ENCODE data around the gene UBR1. TPM values are rescaled to one million over a fixed set of nuclear protein-coding genes. Genes with fewer than 3 reads are reported as not detected.
A peak's percentile ranks its signal among the peaks of the same experiment; 100 is the strongest.

The UBR1 gene
- polyA plus RNA-seq, 1 donor (not counting 4 experiments of a cell fraction or from before 2014, with no cell fraction given), result 17.4 TPM

DNA sequence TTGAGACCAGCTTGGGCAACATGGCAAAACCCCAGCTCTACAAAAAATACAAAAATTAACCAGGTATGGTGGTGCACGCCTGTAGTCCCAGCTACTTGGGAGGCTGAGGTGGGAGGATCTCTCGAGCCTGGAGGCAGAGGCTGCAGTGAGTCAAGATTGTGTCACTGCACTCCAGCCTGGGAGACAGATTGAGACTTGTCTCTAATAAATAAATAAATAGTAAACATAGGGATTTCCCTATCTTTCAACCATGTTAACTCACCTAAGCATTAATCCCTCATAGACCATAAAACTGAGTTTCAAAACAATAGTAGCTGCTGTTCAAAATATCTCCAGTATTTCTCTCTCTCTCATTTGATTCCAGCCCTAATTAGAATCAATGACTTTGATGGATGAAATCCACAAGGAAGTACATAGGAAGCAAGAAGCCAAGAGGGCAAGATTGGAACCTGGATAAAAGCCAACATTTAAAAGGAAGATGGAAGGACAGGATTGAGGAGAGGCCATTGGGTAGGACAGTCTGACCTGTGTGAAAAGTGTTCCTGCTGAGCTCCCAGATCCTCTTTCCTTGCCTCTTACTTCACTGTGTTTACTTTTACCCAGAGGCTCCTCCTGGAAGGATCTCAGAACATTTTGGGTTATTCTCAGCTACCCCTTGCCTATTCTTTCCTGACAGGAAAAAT, 172.9 kb downstream of the UBR1 start:
- dilution Hi-C loops (cut with MboI; ENCODE audit: extremely low pct_ligation_motif_present, low sequenced_read_pairs), result no loop called here
- DNase-seq (ENCODE audit: low read depth, low spot score), result no peak
- no peak overlapping the region for H3K4me2 ChIP-seq (ENCODE audit: control insufficient read depth, extremely low read depth, insufficient read depth, low read depth, low read length)

DNA sequence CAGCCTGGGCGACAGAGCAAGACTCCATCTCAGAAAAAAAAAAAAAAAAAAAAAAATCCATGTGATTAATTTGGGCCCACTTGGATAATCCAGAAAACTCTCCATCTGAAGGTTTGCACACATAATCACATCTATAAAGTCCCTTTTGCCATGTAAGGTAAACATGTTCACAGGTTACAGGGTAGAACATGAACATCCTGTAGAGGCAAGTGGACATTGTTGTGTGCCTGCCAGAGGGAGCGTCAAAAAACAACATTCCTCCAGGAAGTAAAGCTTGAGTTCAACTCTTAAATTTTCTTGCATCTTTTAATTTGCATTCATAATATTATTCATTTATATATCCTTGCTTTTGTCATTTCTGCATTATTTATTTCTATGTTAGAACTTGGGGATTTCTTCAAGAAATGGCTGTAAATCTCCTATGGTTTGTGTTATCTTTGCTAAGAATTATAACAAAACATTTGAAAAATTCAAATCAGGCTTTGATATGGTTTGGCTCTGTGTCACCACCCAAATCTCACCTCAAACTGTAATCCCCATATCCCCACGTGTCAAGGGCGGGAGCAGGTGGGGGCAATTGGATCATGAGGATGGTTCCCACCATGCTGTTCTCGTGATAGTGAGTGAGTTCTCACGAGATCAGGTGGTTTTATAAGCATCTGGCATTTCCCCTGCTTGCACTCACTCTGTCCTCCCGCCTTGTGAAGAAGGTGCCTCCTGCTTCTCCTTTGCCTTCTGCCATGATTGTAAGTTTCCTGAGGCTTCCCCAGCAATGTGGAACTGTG, 173.9 kb downstream of the UBR1 start:
- H3K4me3 ChIP-seq (ENCODE audit: control insufficient read depth in 2 of 3, extremely low read depth in 1 of 3, insufficient read depth in 2 of 3, low read depth in 1 of 3, low read length in 3 of 3), result no peak overlapping the region
- no peaks in the 10 kb centered on the region for H3K27me3 ChIP-seq (ENCODE audit: control insufficient read depth, extremely low read depth, insufficient read depth, low read length)
- no peaks in the 10 kb centered on the region for H3K79me2 ChIP-seq (ENCODE audit: control insufficient read depth, insufficient read depth, low read length)
- no peak overlapping the region for H3K27ac ChIP-seq (ENCODE audit: control insufficient read depth, insufficient read depth, low read length)
- H3K4me2 ChIP-seq (ENCODE audit: control insufficient read depth, extremely low read depth, insufficient read depth, low read depth, low read length), result no peak overlapping the region
- no peaks in the 10 kb centered on the region for H3K9me1 ChIP-seq (ENCODE audit: control insufficient read depth, extremely low read depth, insufficient read depth, low read length)
- no peaks in the 10 kb centered on the region for H3K36me3 ChIP-seq (ENCODE audit: control insufficient read depth in 2 of 2, extremely low read depth in 1 of 2, insufficient read depth in 2 of 2, low read length in 2 of 2)
- H3K9ac ChIP-seq (ENCODE audit: control insufficient read depth, extremely low read depth, insufficient read depth, low read length), result no peak overlapping the region
- H3K9me3 ChIP-seq (ENCODE audit: control insufficient read depth, low read depth, low read length), result peaks cover 2% of the 10 kb centered on the region
- dilution Hi-C loops (cut with MboI; ENCODE audit: extremely low pct_ligation_motif_present, low sequenced_read_pairs), result no loop called here
- H2AFZ ChIP-seq (ENCODE audit: control insufficient read depth, low read length), result no peak overlapping the region
- DNase-seq (ENCODE audit: low read depth, low spot score) (no peak), FAIRE-seq (no peak)
- H4K20me1 ChIP-seq (ENCODE audit: control insufficient read depth, extremely low read depth, insufficient read depth, low read length), result no peaks in the 10 kb centered on the region
- TF ChIP-seq EZH2 (IDR thresholded peaks at IDR 0.05; ENCODE audit: low read length), result no peak
- TF ChIP-seq, protein P1, sequence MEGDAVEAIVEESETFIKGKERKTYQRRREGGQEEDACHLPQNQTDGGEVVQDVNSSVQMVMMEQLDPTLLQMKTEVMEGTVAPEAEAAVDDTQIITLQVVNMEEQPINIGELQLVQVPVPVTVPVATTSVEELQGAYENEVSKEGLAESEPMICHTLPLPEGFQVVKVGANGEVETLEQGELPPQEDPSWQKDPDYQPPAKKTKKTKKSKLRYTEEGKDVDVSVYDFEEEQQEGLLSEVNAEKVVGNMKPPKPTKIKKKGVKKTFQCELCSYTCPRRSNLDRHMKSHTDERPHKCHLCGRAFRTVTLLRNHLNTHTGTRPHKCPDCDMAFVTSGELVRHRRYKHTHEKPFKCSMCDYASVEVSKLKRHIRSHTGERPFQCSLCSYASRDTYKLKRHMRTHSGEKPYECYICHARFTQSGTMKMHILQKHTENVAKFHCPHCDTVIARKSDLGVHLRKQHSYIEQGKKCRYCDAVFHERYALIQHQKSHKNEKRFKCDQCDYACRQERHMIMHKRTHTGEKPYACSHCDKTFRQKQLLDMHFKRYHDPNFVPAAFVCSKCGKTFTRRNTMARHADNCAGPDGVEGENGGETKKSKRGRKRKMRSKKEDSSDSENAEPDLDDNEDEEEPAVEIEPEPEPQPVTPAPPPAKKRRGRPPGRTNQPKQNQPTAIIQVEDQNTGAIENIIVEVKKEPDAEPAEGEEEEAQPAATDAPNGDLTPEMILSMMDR (optimal IDR thresholded peaks at IDR 0.05 in 1 of 3, IDR thresholded peaks at IDR 0.05 in 1 of 3, conservative IDR thresholded peaks at IDR 0.05 in 1 of 3; ENCODE audit: extremely low read depth in 1 of 3, insufficient read depth in 2 of 3, low read length in 3 of 3), result no peak
- H3K4me1 ChIP-seq (ENCODE audit: control insufficient read depth, extremely low read depth, insufficient read depth, low read length), result peaks cover 15% of the 10 kb centered on the region

More for the DNA sequence above, 172.9 kb downstream of the UBR1 start:
- no peaks in the 10 kb centered on the region for H3K27me3 ChIP-seq (ENCODE audit: control insufficient read depth, extremely low read depth, insufficient read depth, low read length)
- no peak overlapping the region for H3K9ac ChIP-seq (ENCODE audit: control insufficient read depth, extremely low read depth, insufficient read depth, low read length)
- H3K4me3 ChIP-seq (ENCODE audit: control insufficient read depth in 2 of 3, extremely low read depth in 1 of 3, insufficient read depth in 2 of 3, low read depth in 1 of 3, low read length in 3 of 3), result no peak overlapping the region
- no peaks in the 10 kb centered on the region for H3K9me1 ChIP-seq (ENCODE audit: control insufficient read depth, extremely low read depth, insufficient read depth, low read length)
- no peak overlapping the region for H2AFZ ChIP-seq (ENCODE audit: control insufficient read depth, low read length)
- peaks cover 15% of the 10 kb centered on the region for H3K4me1 ChIP-seq (ENCODE audit: control insufficient read depth, extremely low read depth, insufficient read depth, low read length)
- TF ChIP-seq, protein P1 (optimal IDR thresholded peaks at IDR 0.05 in 1 of 3, IDR thresholded peaks at IDR 0.05 in 1 of 3, conservative IDR thresholded peaks at IDR 0.05 in 1 of 3; ENCODE audit: extremely low read depth in 1 of 3, insufficient read depth in 2 of 3, low read length in 3 of 3), result no peak
- TF ChIP-seq EZH2 (IDR thresholded peaks at IDR 0.05; ENCODE audit: low read length), result no peak
- no peaks in the 10 kb centered on the region for H4K20me1 ChIP-seq (ENCODE audit: control insufficient read depth, extremely low read depth, insufficient read depth, low read length)
- H3K27ac ChIP-seq (ENCODE audit: control insufficient read depth, insufficient read depth, low read length), result peak overlapping the region; percentile 64
- H3K79me2 ChIP-seq (ENCODE audit: control insufficient read depth, insufficient read depth, low read length), result no peaks in the 10 kb centered on the region
- no peak for FAIRE-seq
- no peaks in the 10 kb centered on the region for H3K36me3 ChIP-seq (ENCODE audit: control insufficient read depth in 2 of 2, extremely low read depth in 1 of 2, insufficient read depth in 2 of 2, low read length in 2 of 2)
- H3K9me3 ChIP-seq (ENCODE audit: control insufficient read depth, low read depth, low read length), result peaks cover 2% of the 10 kb centered on the region

All from keratinocyte (primary cell).